H54 (cell line): ENCODE data around the gene PCYT1A.
"Not testable (repeated sequence)": the region's sequence is repeated elsewhere in the genome, so short reads cannot be mapped to it uniquely, and the experiment has no call there.

Experiments
- DNase-seq: peaks from one replicate; pipeline ENCODE4 v3.0.0; 2011; ENCODE audit warnings: low spot score, mixed read lengths; ENCODE audit not compliant: insufficient read length
- FAIRE-seq: peaks from 3 replicates; lab custom pipeline; 2011; peaks lifted over from hg19 to GRCh38; lab: Jason Lieb, UNC
- POLR2A ChIP-seq: IDR thresholded peaks from 2 replicates; pipeline ENCODE4 v1.6.1; 2011; ENCODE audit warnings: low read depth, mild to moderate bottlenecking, low read length

PCYT1A gene

GRCh38 chr3:196270499-196270898 lies 17.0 kb downstream of the PCYT1A start:
- FAIRE-seq, result no peak
- DNase-seq, result no peak
- TF ChIP-seq POLR2A, result no peak

GRCh38 chr3:196268284-196269163 lies 19.0 kb downstream of the PCYT1A start:
- peak; percentile 40 for DNase-seq
- FAIRE-seq, result peak; percentile 94
- no peak for TF ChIP-seq POLR2A

GRCh38 chr3:196263819-196264218 lies 23.7 kb downstream of the PCYT1A start:
- FAIRE-seq (no peak), DNase-seq (no peak)
- TF ChIP-seq POLR2A, result no peak

GRCh38 chr3:196260784-196261183 lies 26.7 kb downstream of the PCYT1A start:
- DNase-seq (no peak), FAIRE-seq (peak; percentile 68)
- TF ChIP-seq POLR2A, result no peak

DNA sequence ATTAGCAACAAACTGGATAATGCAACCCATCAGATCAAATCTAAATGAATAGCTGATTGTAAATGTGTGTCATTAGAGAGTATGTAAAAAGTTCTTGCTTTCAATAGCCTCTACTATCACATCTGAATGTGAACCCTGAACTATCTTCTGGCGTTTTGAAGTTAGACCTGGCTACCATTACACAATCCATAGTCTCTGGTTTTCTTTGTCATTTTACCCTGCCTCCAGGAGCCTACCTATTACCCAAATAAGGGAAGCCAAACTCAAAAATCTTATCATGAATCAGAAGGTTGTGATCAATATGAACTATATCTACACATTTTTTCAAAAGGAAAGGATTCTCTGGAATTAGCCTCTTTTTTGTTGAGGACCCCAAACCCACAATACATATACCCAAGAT lies 31.8 kb downstream of the PCYT1A start:
- no peak for DNase-seq
- TF ChIP-seq POLR2A, result no peak
- peak; percentile 6 for FAIRE-seq

DNA sequence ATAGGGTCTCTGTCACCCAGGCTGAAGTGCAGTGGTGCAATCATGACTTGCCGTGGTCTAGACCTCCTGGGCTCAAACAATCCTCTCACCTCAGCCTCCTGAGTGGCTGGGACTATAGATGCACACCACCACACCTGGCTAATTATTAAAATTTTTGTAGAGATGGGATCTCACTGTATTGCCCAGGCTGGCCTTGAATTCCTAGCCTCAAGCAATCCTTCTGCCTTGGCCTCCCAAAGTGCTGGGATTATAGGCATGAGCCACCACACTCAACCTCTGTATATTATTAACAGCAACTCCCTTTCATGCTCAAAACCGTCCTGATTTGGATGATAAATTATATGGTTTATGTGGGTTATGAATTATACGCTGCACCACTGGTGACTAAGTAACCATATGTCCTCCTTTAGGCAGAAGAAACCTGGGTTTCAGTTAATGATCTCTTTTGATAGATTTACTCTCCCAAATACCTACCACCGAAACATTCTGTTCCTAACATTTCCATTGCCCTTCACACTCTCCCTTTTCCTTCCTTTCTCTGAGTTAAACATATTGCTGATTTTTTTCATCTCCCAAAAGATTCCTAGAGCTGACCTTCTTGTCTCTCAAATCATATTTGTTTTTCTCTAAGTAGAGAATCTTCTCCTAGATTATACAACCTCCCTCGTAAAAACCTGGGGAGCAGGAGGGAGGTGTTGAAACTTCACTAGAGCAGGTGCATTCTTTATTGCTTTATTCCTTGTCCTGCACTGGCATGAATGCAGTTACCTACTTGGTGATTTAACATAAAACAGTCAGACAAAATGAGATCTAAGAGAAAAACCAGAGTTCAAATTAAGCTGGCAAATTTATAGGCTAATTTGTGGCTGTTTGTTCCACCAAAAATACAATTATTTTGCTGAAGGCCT lies 32.9 kb downstream of the PCYT1A start:
- DNase-seq (no peak), FAIRE-seq (no peak)
- TF ChIP-seq POLR2A, result no peak

GRCh38 chr3:196251918-196252317 lies 35.6 kb downstream of the PCYT1A start:
- FAIRE-seq (no peak), DNase-seq (no peak)
- no peak for TF ChIP-seq POLR2A

GRCh38 chr3:196246612-196247308 lies 40.8 kb downstream of the PCYT1A start:
- FAIRE-seq (peak; percentile 89), DNase-seq (peak; percentile 86)
- no peak for TF ChIP-seq POLR2A

- DNase-seq, FAIRE-seq: not testable (repeated sequence)
Measured at GRCh38 chr3:196244166-196244565, 43.4 kb downstream of the PCYT1A start.

GRCh38 chr3:196241704-196242103 lies 45.8 kb downstream of the PCYT1A start:
- TF ChIP-seq POLR2A, result no peak
- FAIRE-seq, result no peak
- DNase-seq, result no peak

- no peak for TF ChIP-seq POLR2A
- DNase-seq (no peak), FAIRE-seq (no peak)
Measured at GRCh38 chr3:196240424-196240823, 47.1 kb downstream of the PCYT1A start.

- DNase-seq (no peak), FAIRE-seq (no peak)
- TF ChIP-seq POLR2A, result no peak
Measured at GRCh38 chr3:196238612-196239560, 48.6 kb downstream of the PCYT1A start.

DNA sequence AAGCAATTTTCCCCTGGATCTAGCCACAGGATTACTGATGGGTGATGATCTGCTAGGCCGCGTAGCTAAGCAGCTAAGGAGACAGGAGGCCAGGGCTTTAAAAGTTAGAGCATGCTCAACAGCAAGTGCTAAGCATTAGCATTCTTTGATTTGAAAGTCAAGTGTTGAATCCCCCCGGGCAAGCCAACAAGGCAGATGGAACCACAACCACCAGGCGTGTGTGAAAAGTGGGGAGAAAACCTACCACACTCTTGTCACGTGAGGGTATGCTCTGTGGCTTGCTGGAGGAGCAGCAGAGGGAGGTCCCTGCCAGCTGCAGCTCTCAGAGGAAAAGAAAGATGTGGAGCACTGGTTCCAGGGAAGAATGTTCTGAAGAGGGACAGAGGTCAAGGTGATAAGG lies 50.3 kb downstream of the PCYT1A start:
- no peak for TF ChIP-seq POLR2A
- FAIRE-seq (no peak), DNase-seq (no peak)
